Liver (tissue), 9 donors: ENCODE data around the gene SPDYC. TPM values are rescaled to one million over a fixed set of nuclear protein-coding genes. Genes with fewer than 3 reads are reported as not detected.

Source experiments
- DNase-seq: peaks from one replicate; pipeline ENCODE4 v3.0.0-alpha.2; 2017; ENCODE audit warnings: low spot score
- H3K27ac ChIP-seq, 2 donors: one replicate each; pipeline ENCODE4 v1.7.0; 2013; ENCODE audit warnings: inconsistent platforms in 2 of 2, low read length in 2 of 2, control low read depth in 1 of 2, low read depth in 1 of 2, mild to moderate bottlenecking in 1 of 2
- H3K27me3 ChIP-seq, 4 donors: one replicate each; pipeline versions ENCODE4 v1.6.1 to v1.7.0; 2013; ENCODE audit warnings: low read length in 3 of 4, inconsistent platforms in 1 of 4, mild to moderate bottlenecking in 1 of 4, moderate library complexity in 1 of 4; ENCODE audit not compliant: control insufficient read depth in 4 of 4, insufficient read depth in 4 of 4
- H3K36me3 ChIP-seq, 4 donors: one replicate each; pipeline versions ENCODE4 v1.6.1 to v1.7.0; 2013; ENCODE audit warnings: low read length in 3 of 4, mild to moderate bottlenecking in 3 of 4, low read depth in 1 of 4, moderate library complexity in 1 of 4; ENCODE audit not compliant: control insufficient read depth in 4 of 4, insufficient read depth in 3 of 4
- H3K4me1 ChIP-seq, 4 donors: one replicate each; pipeline versions ENCODE4 v1.6.1 to v1.7.0; 2013; ENCODE audit warnings: low read length in 3 of 4, mild to moderate bottlenecking in 3 of 4, moderate library complexity in 1 of 4; ENCODE audit not compliant: control insufficient read depth in 4 of 4, insufficient read depth in 4 of 4
- H3K4me3 ChIP-seq, 3 donors: one replicate each; pipeline versions ENCODE4 v1.6.1 to v1.7.0; 2013; ENCODE audit warnings: low read length in 3 of 3, control low read depth in 1 of 3, low read depth in 1 of 3, mild to moderate bottlenecking in 1 of 3
- H3K9ac ChIP-seq, 2 donors: one replicate each; pipeline ENCODE4 v1.7.0; 2013; ENCODE audit warnings: low read length in 2 of 2, mild to moderate bottlenecking in 2 of 2, moderate library complexity in 2 of 2, control low read depth in 1 of 2, low read depth in 1 of 2
- H3K9me3 ChIP-seq, 4 donors: one replicate each; pipeline versions ENCODE4 v1.6.1 to v1.7.0; 2013; ENCODE audit warnings: low read length in 3 of 4; ENCODE audit not compliant: control insufficient read depth in 4 of 4
- EGR1 ChIP-seq, 2 donors: IDR thresholded peaks; 2 replicates each; pipeline ENCODE4 v1.6.1; 2016 to 2018; ENCODE audit warnings: antibody characterized with exemption in 2 of 2, low read depth in 2 of 2
- FOXA1 ChIP-seq: IDR thresholded peaks from 2 replicates; pipeline ENCODE4 v1.6.1; 2016; ENCODE audit warnings: antibody characterized with exemption
- FOXA2 ChIP-seq: IDR thresholded peaks from 2 replicates; pipeline ENCODE4 v1.6.1; 2016; ENCODE audit warnings: antibody characterized with exemption
- GABPA ChIP-seq, 2 donors: IDR thresholded peaks in 1 of 2; conservative IDR thresholded peaks in 1 of 2; 2 replicates each; pipeline ENCODE4 v1.6.1; 2016; ENCODE audit warnings: antibody characterized with exemption in 2 of 2, mild to moderate bottlenecking in 1 of 2, moderate library complexity in 1 of 2
- HNF4A ChIP-seq, 2 donors: conservative IDR thresholded peaks; 2 replicates each; pipeline ENCODE4 v1.6.1; 2016; ENCODE audit warnings: antibody characterized with exemption in 2 of 2, mild to moderate bottlenecking in 2 of 2
- HNF4G ChIP-seq: IDR thresholded peaks from 2 replicates; pipeline ENCODE4 v1.6.1; 2016; ENCODE audit warnings: antibody characterized with exemption
- JUND ChIP-seq, 2 donors: IDR thresholded peaks; 2 replicates each; pipeline ENCODE4 v1.6.1; 2016; ENCODE audit warnings: antibody characterized with exemption in 2 of 2
- NR2F2 ChIP-seq: IDR thresholded peaks from 2 replicates; pipeline ENCODE4 v1.6.1; 2016; ENCODE audit warnings: antibody characterized with exemption
- RAD21 ChIP-seq, 2 donors: IDR thresholded peaks; 2 replicates each; pipeline ENCODE4 v1.6.1; 2016; ENCODE audit warnings: antibody characterized with exemption in 2 of 2, mild to moderate bottlenecking in 2 of 2
- RXRA ChIP-seq, 2 donors: IDR thresholded peaks; 2 replicates each; pipeline ENCODE4 v1.6.1; 2017 to 2018; ENCODE audit warnings: antibody characterized with exemption in 2 of 2, mild to moderate bottlenecking in 1 of 2
- SP1 ChIP-seq: IDR thresholded peaks from 2 replicates; pipeline ENCODE4 v1.6.1; 2018; ENCODE audit warnings: antibody characterized with exemption, mild to moderate bottlenecking
- TAF1 ChIP-seq: conservative IDR thresholded peaks from 2 replicates; pipeline ENCODE4 v1.6.1; 2016; ENCODE audit warnings: antibody characterized with exemption, mild to moderate bottlenecking
- YY1 ChIP-seq: IDR thresholded peaks from 2 replicates; pipeline ENCODE4 v1.6.1; 2016; ENCODE audit warnings: antibody characterized with exemption, mild to moderate bottlenecking
- WGBS: extraction: QIAGEN DNeasy Blood & Tissue Kit; methylation state at CpG from one replicate; pipeline ENCODE4 v1.1.7; 2013; 5-methylcytosine and 5-hydroxymethylcytosine counted together
- polyA plus RNA-seq, 2 donors: library from polyadenylated mRNA; stranded (reverse) in 1 of 2; unstranded in 1 of 2; fragments of 200-250 nt in 1 of 2; fragments of >200 nt in 1 of 2; fragmentation: Nextera tagmentation in 1 of 2; extraction: Ambion mirVana in 1 of 2; gene quantifications; one replicate each; pipeline versions ENCODE4 v1.2.1 to v1.2.3, GENCODE V29; 2013 to 2015
- total RNA-seq, 2 donors: library from RNA; depleted of rRNA; stranded (reverse); fragments of >200 nt; gene quantifications; one replicate each; pipeline ENCODE4 v1.2.3, GENCODE V29; 2014
- TF ChIP-seq, protein P1 (sequence below): IDR thresholded peaks from 2 replicates; pipeline ENCODE4 v1.6.1; 2016; ENCODE audit warnings: antibody characterized with exemption
- TF ChIP-seq, protein P2 (sequence below): IDR thresholded peaks from 2 replicates; pipeline ENCODE4 v1.6.1; 2016; ENCODE audit warnings: antibody characterized with exemption, mild to moderate bottlenecking
- TF ChIP-seq, protein P3 (sequence below): IDR thresholded peaks from 2 replicates; pipeline ENCODE4 v1.6.1; 2016; ENCODE audit warnings: antibody characterized with exemption
- TF ChIP-seq, protein P4 (sequence below): fragments of 150-350 bp; IDR thresholded peaks from 2 replicates; pipeline ENCODE4 v1.5.1; 2017; ENCODE audit warnings: improper control_type of control experiment, low read depth, low read length; ENCODE audit not compliant: missing input control
- TF ChIP-seq, protein P5 (sequence below): IDR thresholded peaks from 2 replicates; pipeline ENCODE4 v1.6.1; 2016; ENCODE audit warnings: antibody characterized with exemption
- donor health status: healthy.
- donor health status: healthy.
- donor health status: healthy.
- donor health status: healthy.
- donor health status: healthy.

The SPDYC gene
- total and polyA plus RNA-seq, 4 donors: 0.08 to 1.1 (median 0.52) TPM; not detected in 1

DNA sequence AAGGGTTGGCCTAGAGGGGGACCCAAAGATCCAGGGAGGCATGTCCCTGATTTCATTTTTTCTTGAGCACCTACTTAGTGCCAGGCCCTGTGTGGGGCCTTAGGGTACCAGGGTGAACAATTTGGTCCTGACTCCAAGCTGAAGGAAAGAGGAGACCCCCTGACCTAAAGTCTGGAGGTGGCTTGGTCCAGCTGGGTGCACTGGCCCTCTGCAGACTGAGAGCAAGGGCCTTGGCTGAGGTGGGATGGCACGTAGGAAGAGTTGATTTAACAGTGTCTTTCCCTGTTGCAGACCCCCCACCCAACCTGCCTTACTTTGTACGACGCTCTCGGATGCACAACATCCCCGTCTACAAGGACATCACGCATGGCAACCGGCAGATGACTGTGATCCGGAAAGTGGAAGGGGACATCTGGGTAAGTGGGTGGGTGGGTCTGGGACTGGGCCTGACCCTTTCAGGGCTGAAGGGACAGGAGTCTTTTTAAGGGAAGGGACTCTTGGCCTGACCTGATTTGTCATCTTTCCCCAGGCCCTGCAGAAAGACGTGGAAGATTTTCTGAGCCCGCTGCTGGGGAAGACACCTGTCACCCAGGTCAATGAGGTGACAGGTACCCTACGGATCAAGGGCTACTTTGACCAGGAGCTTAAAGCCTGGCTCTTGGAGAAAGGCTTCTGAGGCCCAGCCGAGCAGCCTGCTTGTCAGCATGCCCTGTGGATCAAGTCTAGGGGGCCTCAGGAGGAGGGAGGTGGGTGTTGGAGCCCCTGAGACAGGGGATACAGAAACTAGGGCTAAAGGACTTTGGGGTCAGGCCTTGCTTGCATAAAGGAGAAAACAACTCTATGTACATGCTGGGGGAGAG lies 44.6 kb upstream of the SPDYC start:
- no peaks in the 10 kb centered on the region for H3K27me3 ChIP-seq
- H3K27ac ChIP-seq: no peak overlapping the region
- TF ChIP-seq YY1 (no peak), SP1 (no peak), FOXA2 (no peak)
- H3K4me1 ChIP-seq: peaks cover 2 to 18% (median 16%) of the 10 kb centered on the region in 4 donors
- no peak for DNase-seq
- 91% methylated on average over 12 of the region's 12 CpGs for WGBS
- no peak overlapping the region for H3K4me3 ChIP-seq
- H3K36me3 ChIP-seq: peaks cover 22 to 62% (median 43%) of the 10 kb centered on the region in 4 donors
- H3K9ac ChIP-seq: no peak overlapping the region
- no peaks in the 10 kb centered on the region for H3K9me3 ChIP-seq

DNA sequence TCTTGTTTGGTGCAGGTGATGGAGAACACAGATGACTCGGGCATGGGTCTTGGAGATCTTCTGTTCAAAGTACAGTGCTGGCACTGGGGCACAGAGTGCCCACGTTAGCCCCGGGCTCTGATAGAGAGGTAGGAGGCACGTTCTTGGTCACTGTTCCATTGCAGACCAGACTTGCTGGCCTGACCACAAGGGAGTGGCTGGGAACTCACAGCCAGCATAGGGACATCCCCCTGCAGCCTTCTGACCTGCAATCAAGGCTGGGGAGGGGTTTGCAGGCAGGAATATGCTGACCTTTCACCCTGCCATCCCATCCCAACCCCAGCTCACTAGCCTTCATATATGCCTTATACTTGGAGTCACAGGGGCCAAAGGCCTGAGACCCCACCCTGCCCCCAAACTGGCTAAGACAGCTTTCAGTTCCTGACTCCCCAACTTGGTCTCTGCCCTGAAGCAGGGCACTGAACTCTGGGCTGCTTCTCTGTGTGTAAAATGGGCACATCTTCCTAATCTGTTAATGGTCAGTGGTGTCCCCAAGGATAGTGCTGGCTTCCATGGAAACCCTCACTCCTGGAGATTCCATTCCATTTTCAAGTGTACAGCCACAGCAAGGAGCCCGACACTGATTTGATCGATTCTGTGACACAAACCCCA lies 43.3 kb upstream of the SPDYC start:
- no peaks in the 10 kb centered on the region for H3K27me3 ChIP-seq
- H3K9me3 ChIP-seq: no peaks in the 10 kb centered on the region
- peaks cover 33 to 70% (median 49%) of the 10 kb centered on the region in 4 donors for H3K36me3 ChIP-seq
- no peak overlapping the region for H3K4me3 ChIP-seq
- no peak overlapping the region for H3K9ac ChIP-seq
- H3K27ac ChIP-seq: no peak overlapping the region
- 73% methylated on average over 6 of the region's 6 CpGs for WGBS
- DNase-seq: no peak
- peaks cover 0 to 17% (median 11%) of the 10 kb centered on the region in 4 donors for H3K4me1 ChIP-seq
- TF ChIP-seq, protein P1, sequence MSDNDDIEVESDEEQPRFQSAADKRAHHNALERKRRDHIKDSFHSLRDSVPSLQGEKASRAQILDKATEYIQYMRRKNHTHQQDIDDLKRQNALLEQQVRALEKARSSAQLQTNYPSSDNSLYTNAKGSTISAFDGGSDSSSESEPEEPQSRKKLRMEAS: no peak
- TF ChIP-seq JUND (IDR thresholded peaks at IDR 0.05) (no peak), SP1 (no peak), HNF4A (conservative IDR thresholded peaks at IDR 0.05) (no peak), FOXA2 (no peak), YY1 (no peak), RAD21 (IDR thresholded peaks at IDR 0.05) (no peak), HNF4G (no peak), NR2F2 (no peak), RXRA (IDR thresholded peaks at IDR 0.05) (no peak), FOXA1 (no peak), EGR1 (IDR thresholded peaks at IDR 0.05; ENCODE audit: low read depth in 2 of 2) (no peak), GABPA (IDR thresholded peaks at IDR 0.05 in 1 of 2, conservative IDR thresholded peaks at IDR 0.05 in 1 of 2) (no peak), TAF1 (no peak)
- TF ChIP-seq, protein P2, sequence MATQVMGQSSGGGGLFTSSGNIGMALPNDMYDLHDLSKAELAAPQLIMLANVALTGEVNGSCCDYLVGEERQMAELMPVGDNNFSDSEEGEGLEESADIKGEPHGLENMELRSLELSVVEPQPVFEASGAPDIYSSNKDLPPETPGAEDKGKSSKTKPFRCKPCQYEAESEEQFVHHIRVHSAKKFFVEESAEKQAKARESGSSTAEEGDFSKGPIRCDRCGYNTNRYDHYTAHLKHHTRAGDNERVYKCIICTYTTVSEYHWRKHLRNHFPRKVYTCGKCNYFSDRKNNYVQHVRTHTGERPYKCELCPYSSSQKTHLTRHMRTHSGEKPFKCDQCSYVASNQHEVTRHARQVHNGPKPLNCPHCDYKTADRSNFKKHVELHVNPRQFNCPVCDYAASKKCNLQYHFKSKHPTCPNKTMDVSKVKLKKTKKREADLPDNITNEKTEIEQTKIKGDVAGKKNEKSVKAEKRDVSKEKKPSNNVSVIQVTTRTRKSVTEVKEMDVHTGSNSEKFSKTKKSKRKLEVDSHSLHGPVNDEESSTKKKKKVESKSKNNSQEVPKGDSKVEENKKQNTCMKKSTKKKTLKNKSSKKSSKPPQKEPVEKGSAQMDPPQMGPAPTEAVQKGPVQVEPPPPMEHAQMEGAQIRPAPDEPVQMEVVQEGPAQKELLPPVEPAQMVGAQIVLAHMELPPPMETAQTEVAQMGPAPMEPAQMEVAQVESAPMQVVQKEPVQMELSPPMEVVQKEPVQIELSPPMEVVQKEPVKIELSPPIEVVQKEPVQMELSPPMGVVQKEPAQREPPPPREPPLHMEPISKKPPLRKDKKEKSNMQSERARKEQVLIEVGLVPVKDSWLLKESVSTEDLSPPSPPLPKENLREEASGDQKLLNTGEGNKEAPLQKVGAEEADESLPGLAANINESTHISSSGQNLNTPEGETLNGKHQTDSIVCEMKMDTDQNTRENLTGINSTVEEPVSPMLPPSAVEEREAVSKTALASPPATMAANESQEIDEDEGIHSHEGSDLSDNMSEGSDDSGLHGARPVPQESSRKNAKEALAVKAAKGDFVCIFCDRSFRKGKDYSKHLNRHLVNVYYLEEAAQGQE: no peak
- TF ChIP-seq, protein P3, sequence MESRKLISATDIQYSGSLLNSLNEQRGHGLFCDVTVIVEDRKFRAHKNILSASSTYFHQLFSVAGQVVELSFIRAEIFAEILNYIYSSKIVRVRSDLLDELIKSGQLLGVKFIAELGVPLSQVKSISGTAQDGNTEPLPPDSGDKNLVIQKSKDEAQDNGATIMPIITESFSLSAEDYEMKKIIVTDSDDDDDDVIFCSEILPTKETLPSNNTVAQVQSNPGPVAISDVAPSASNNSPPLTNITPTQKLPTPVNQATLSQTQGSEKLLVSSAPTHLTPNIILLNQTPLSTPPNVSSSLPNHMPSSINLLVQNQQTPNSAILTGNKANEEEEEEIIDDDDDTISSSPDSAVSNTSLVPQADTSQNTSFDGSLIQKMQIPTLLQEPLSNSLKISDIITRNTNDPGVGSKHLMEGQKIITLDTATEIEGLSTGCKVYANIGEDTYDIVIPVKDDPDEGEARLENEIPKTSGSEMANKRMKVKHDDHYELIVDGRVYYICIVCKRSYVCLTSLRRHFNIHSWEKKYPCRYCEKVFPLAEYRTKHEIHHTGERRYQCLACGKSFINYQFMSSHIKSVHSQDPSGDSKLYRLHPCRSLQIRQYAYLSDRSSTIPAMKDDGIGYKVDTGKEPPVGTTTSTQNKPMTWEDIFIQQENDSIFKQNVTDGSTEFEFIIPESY: no peak
- TF ChIP-seq, protein P4, sequence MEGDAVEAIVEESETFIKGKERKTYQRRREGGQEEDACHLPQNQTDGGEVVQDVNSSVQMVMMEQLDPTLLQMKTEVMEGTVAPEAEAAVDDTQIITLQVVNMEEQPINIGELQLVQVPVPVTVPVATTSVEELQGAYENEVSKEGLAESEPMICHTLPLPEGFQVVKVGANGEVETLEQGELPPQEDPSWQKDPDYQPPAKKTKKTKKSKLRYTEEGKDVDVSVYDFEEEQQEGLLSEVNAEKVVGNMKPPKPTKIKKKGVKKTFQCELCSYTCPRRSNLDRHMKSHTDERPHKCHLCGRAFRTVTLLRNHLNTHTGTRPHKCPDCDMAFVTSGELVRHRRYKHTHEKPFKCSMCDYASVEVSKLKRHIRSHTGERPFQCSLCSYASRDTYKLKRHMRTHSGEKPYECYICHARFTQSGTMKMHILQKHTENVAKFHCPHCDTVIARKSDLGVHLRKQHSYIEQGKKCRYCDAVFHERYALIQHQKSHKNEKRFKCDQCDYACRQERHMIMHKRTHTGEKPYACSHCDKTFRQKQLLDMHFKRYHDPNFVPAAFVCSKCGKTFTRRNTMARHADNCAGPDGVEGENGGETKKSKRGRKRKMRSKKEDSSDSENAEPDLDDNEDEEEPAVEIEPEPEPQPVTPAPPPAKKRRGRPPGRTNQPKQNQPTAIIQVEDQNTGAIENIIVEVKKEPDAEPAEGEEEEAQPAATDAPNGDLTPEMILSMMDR: no peak
- TF ChIP-seq, protein P5, sequence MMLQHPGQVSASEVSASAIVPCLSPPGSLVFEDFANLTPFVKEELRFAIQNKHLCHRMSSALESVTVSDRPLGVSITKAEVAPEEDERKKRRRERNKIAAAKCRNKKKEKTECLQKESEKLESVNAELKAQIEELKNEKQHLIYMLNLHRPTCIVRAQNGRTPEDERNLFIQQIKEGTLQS: no peak
